ENCODE data around the gene DYDC1. TPM values are rescaled to one million over a fixed set of nuclear protein-coding genes. Genes with fewer than 3 reads are reported as not detected.

Gene DYDC1
- total RNA-seq, 1 donor from 2014 or later: not detected

GRCh38 chr10:80289451-80290287, 66.9 kb downstream of the DYDC1 start, which contains the start of gene MAT1A:
Gene MAT1A (minus strand): TSS chr10:80289658. CDS start chr10:80289423, 235 bp downstream.
- DNase-seq (ENCODE audit: low spot score): peak; percentile 64
- intact Hi-C loops (cut with DNase I): no loop called here

- no peak for DNase-seq (ENCODE audit: low spot score)
- intact Hi-C loops (cut with DNase I): no loop called here
Measured at GRCh38 chr10:80288849-80289248, 67.7 kb downstream of the DYDC1 start.

Other genes starting within 250 kb of the DYDC1 start
- gene PLAC9, start 224.0 kb downstream of the DYDC1 start, total RNA-seq: 30.4 TPM
- gene ANXA11, start 151.2 kb downstream of the DYDC1 start, total RNA-seq: 406 TPM
- gene MAT1A, start 67.1 kb downstream of the DYDC1 start, total RNA-seq: 0.11 TPM
- not detected for gene DYDC2, start within 50 bp of the DYDC1 start, total RNA-seq
- 54.3 TPM for gene PRXL2A, start 51.8 kb upstream of the DYDC1 start, total RNA-seq
- gene TSPAN14, start 97.6 kb upstream of the DYDC1 start, total RNA-seq: 20.1 TPM
- gene SH2D4B, start 181.1 kb upstream of the DYDC1 start, total RNA-seq: not detected

Measured in cardiac septum (tissue), 1 donor.